CD4-positive, alpha-beta T cell treated with Interleukin-17A for 4 hours (primary cell): Measurements from ENCODE around the gene SLC34A3.

ENCODE experiments used
- DNase-seq: peaks from one replicate; pipeline ENCODE4 v3.0.0-alpha.2; 2020; ENCODE audit warnings: mixed read lengths

SLC34A3 gene

GRCh38 chr9:137278061-137278701, 47.5 kb downstream of the SLC34A3 start:
- DNase-seq: no peak

- no peak for DNase-seq
Measured at GRCh38 chr9:137278721-137279711, 48.3 kb downstream of the SLC34A3 start.

DNA sequence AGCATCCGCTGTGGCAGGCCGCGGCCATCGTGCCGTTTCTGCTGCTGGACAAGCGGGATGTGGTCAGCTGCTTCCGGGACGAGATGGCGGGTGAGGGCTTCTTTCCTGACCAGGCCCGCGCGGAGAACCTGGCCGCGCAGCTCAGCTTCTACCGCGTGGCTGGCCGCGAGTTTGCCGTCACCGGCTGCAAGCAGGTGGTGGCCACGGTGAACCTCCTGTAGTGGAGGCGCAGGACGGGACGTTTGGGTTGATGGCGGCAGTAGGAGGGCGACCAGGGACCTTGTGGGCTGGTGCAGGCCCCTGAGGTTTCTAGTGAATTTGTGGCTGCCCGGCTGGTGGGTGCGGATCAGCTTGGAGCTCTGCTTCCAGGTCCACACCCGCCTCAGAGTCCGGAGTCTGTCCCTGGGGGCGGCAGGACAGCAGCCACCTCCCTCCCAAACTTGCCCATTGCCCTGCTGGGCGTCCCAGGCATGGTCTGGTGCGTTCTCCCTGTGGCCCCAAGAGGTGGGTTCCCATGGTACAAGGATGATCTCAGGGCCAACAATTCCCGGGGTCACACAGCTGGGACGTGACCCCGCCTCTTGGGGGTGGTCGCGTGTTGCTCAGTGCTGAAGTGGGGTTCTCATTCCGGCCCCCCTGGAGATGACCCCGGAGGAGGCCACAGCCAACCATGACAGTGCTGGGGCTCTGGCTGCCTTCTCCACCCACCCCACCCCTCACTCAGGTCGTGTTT, 49.2 kb downstream of the SLC34A3 start:
- DNase-seq: no peak

GRCh38 chr9:137280474-137281344, 50.0 kb downstream of the SLC34A3 start:
- DNase-seq: no peak

DNA sequence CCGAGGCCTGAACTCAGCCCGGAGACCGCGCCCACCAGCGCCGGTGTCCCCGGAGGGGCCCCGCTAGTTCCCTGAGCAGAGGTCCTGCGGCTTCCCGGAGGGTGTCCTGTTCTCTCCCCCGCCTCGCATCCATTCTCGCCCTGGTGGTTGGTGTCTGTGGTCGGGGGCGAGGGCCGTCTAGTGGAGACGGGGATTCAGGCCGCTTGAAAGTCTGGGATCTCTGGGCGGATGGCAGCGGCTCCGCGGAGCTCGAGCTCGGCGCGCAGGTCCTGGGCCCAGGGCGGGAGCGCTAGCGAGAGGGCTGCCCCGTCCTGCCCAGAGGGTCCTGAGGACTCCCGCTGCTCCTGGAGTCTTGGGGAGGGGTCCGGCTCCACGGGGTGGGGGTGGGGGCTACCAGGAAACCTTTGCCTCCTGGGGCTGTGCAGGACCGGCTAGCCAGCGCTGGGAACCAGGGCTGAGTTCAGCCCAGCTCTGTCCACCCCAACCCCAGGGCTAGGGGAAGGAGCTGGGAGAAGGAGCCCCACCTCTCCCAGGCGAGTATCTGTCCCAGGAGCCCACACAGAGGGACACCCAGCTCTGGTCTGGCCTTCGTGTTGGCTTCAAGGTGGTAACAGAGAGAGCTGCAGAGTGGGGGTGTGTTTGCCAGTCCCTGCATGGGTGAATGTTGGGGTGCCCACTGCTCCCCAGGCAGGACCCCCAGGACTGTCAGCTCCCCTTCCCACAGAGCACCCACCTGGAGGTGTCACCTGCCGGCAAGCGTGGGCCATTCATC, 50.8 kb downstream of the SLC34A3 start:
- no peak for DNase-seq
